HG03108 (cell line): ENCODE measurements around the gene ZNF221.
A peak's percentile ranks its signal among the peaks of the same experiment; 100 is the strongest.

ENCODE experiments used
- ATAC-seq: cut with Tn5 transposase; IDR thresholded peaks from one replicate; pipeline ENCODE4 v1.9.1; 2021; ENCODE audit warnings: moderate library complexity; ENCODE audit not compliant: unreplicated experiment

Gene ZNF221

DNA sequence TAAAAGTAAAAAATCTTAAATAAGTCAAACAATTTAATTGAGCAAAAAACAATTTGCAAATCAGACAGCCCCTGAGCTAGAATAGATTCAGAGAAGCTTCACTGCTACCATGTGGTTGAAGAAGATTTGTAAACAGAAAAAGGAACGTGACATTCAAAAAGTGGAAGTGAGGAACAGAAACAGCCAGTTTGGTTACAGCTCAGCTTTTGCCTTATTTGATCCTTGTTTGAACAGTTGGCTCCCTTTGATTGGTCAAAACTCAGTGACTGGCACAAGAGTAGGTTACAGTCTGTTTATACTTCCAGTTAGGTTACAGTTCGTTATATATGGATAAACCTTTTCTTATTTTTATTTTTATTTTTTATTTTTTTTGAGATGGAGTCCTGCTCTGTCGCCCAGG is 5.8 kb downstream of the ZNF221 start:
- ATAC-seq, result no peak

DNA sequence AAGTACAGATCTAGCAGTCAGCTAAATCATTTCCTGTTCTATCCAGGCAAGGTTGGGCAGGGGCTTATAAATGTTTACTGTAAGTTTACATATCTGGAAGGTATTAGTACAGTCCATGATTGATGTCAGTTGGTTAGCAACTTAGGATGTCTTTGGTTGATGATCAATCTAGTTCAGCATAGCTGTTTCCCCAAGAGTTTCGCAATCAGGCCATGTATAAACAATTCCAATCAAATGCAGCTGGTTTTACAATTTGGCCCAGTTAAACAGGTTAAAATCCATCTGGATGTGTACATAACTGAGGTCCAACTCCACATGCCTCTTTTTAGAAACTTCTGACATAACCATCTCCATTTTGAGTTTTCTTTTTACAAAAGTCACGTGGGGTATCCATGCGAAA is 6.9 kb downstream of the ZNF221 start:
- no peak for ATAC-seq

DNA sequence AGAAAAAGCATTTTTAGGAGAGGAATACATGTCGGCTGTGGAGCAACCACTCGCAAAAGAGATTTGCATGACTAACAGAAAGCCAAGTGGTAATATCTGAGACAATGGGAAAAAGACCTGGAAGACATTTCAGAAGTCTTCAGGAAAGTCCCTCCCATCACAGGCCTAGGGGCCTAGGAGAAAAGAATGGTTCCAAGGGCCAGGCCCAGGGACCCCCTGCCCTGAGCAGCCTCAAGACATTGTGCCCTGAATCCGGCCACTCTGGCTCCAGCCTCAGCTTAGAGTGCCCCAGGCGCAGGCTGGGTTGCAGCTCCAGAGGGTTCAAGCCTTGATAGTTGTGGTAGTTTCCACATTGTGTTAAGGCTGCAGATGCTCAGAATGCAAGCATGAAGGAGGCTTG is 9.4 kb downstream of the ZNF221 start:
- no peak for ATAC-seq

- no peak for ATAC-seq
These were observed 15.2 kb downstream of the ZNF221 start for GRCh38 chr19:43966079-43966694.

DNA sequence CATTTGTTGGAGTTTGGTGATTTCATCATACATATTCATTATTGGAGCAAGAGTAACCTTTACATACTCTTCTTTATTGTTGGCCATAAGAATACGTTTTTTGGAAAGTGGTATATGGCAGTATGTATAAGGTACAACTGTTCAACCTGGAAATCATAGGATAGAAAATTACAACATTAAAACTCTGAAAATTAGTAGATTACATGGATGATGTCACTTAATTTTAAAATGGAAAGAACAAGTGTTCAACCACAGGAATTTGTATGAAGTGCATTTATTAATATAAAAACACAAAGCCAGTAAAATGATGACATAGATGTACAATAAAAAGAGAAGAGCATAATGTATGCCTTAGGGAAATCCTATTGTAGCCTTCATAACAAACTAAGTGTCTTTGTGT is 25.7 kb downstream of the ZNF221 start:
- no peak for ATAC-seq

DNA sequence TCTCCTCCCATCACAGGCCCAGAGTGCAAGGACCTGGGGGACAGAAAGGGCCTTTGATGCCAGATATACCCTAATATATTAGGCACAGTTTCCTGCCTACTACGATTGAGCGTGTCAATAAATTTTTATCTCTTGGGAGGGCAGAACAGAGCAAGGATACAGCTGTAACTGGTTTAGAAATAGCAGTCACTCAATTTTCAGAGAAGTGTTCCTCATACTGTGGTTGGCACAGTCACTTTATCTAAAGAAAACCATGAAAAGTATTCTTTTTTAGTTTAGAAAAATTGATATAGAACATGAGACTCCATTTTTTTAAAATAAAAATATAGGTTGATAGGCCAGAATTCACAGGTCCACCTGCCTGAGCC is 32.5 kb downstream of the ZNF221 start:
- ATAC-seq, result peak; percentile 8

- ATAC-seq, result peak; percentile 77
These were observed 33.1 kb downstream of the ZNF221 start, which contains the start of gene ZNF155 for GRCh38 chr19:43983912-43984686. TSS of gene ZNF155 (plus strand) at chr19:43984188. CDS start at chr19:43988544, 4,356 bp downstream.

- no peak for ATAC-seq
These were observed 33.6 kb downstream of the ZNF221 start for GRCh38 chr19:43984687-43985000.

DNA sequence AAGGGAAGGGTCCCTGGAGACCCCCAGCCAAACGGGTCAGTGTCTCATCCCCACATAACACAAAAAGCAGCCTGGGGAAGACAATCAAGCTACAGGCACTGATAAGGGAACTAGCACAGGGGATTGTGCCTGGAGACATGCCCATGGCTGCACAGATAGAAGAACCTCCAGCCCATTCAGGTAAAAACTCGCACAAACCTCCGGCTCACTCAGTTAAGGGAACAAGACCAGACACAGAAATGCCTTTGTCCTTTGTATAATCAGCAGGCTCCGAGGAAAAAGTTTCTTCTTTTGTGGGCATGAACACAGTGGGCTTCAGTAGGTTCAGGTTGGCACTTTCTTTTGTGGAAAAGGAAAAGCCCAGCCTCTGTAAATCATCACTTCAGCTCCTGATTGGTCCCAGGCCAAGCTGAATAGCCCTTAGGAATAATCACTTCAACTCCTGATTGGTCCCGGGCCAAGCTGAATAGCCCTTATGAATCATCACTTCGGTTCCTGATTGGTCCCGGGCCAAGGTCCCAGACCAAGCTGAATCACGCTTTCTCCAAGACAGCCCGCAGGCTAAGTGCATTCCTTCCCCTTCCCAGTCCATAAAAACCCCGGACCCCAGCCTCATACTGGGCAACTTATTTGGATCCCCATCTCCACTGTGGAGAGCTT is 46.7 kb downstream of the ZNF221 start:
- ATAC-seq, result no peak

- no peak for ATAC-seq
These were observed 51.2 kb downstream of the ZNF221 start for GRCh38 chr19:44002212-44002565.

DNA sequence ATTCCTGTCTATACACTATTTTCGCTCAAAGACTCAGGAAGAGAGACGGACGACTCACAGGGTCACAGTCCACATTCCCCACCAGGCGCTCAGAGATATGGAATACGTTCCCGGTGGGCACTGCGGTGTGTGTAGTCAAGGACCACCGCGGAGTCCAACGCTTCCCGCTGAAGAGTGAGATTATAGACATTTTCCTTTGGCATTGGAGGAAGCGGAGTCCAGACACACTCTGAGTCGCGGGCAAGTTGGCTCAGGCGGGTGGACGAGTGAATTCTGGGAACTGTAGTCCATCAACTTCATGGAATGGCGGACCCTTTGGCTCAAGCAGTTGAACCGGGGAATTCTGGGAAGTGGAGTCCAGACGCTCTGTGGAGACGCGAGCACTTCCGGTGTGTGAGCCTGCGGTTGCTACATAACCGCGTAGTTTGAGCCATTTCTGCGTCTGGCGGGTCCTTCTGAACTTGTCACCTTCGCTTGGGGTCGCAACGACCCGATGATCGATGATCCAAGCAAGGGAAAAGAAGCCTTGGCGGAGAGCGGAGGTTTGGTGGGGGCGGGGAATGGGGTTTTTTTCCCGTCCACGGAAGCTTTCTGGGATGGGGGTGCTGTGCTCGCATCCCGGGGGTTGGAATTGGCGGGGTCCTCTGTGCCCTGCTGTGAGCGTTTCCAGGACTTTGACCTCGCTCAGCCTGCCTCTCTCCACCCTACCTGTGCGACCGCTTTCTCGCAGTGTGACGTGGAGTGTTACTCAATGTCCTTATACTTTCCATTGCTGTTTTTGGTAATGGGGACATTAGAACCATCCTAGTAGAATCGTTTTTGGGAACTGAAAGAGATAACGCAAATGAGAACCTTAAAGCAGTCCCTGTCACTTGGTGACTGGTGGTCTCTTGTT is 51.8 kb downstream of the ZNF221 start, which contains the start of gene ZNF230:
Gene ZNF230 (plus strand): TSS at position 392 of the 895 bp plus-strand sequence. CDS start 4,122 bp downstream, outside the sequence.
- ATAC-seq, result peak; percentile 90

- ATAC-seq, result no peak
These were observed 52.5 kb downstream of the ZNF221 start for GRCh38 chr19:44003461-44004009.

DNA sequence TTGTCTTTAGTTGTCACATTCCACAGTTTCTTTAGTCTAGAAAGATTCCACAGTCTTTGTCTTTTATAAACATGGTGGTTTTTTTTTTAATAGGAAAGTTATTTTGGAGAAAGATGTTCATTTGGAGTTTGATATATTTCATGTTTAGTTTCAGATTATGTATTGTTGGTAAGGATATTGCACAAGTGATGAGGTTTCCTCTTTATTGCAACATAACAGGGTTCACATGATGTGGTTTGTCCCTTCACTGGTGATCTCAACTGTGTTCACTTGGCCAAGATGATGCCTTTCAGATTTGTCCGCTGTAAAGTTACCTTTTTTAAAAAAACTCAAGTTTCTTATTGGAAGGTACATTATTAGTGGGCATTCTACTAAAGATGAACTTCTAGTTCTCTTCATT is 54.9 kb downstream of the ZNF221 start:
- no peak for ATAC-seq

DNA sequence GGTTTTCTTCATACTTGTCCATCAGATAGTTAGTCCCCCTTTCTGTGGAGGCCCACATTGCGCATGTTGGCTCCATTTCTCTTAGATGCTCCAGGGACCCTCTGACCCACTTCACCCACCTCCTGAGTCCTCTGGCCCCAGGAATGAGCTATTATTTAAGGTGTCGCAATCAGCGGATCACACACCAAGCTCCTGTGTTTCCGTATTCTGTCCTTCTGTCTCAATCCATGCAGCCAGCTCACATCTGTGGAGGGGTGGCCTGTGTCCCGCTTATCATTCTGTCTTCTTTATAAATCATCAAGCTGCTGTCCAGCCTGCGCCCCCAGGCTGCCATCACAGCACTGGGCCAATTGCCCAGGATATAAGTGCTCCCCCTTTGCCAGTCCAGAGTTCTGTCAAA is 56.4 kb downstream of the ZNF221 start:
- no peak for ATAC-seq

DNA sequence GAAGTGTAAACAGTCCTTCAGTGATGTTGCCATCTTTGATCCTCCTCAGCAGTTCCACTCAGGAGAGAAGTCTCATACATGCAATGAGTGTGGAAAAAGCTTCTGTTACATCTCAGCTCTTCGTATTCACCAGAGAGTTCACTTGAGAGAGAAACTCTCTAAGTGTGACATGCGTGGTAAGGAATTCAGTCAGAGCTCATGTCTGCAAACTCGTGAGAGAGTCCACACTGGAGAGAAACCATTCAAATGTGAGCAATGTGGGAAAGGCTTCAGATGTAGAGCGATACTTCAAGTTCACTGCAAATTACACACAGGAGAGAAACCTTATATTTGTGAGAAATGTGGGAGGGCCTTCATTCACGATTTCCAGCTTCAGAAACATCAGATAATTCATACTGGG is 59.4 kb downstream of the ZNF221 start:
- ATAC-seq, result no peak
